B cell (primary cell): ENCODE results near the gene ULK4. TPM values are rescaled to one million over a fixed set of nuclear protein-coding genes. Genes with fewer than 3 reads are reported as not detected.

Source experiments
- ATAC-seq: fragments of 200-7000 bp; cut with Tn5 transposase; one replicate; pipeline ENCODE4 v1.10.0; 2021; ENCODE audit warnings: low read depth, mild to moderate bottlenecking, moderate number of reproducible peaks, moderate library complexity
- CTCF ChIA-PET: fragments of 350-600 bp; sonication (Branson Sonifier 250); formaldehyde crosslinking; loops from one replicate; lab custom pipeline; 2021; ENCODE audit warnings: antibody characterized with exemption, inconsistent platforms; lab: Charles Lee
- POLR2A ChIA-PET: fragments of 350-600 bp; sonication (Branson Sonifier 250); formaldehyde crosslinking; loops from one replicate; lab custom pipeline; 2021; ENCODE audit warnings: antibody characterized with exemption; lab: Charles Lee
- DNase-seq: peaks from one replicate; pipeline ENCODE4 v3.0.0; 2013
- H2AFZ ChIP-seq: 2 replicates; pipeline ENCODE4 v1.6.1; 2012; ENCODE audit warnings: mild to moderate bottlenecking, low read depth, low read length; ENCODE audit not compliant: insufficient read depth, poor library complexity, severe bottlenecking
- H3K27ac ChIP-seq, 2 donors: 1 replicate in 1 of 2; 2 replicates in 1 of 2; pipeline ENCODE4 v1.5.1; 2012 to 2013; ENCODE audit warnings: low read length in 2 of 2, mild to moderate bottlenecking in 2 of 2, moderate library complexity in 1 of 2
- H3K27me3 ChIP-seq, 4 experiments: fragments of 200-600 bp in 1 of 4; sonication (generic) in 1 of 4; replicated peaks in 1 of 4; 1 replicate in 2 of 4; 2 replicates in 2 of 4; pipeline versions ENCODE4 v1.6.1 to v1.7.0; 2013 to 2016; ENCODE audit warnings: low read length in 3 of 4, mild to moderate bottlenecking in 2 of 4, mixed read lengths in 1 of 4, moderate library complexity in 1 of 4; ENCODE audit not compliant: insufficient read depth in 4 of 4, control insufficient read depth in 3 of 4; ENCODE audit errors: control extremely low read depth in 1 of 4
- H3K36me3 ChIP-seq, 2 experiments: replicated peaks in 1 of 2; 1 replicate in 1 of 2; 2 replicates in 1 of 2; pipeline versions ENCODE4 v1.6.1 to v1.7.1; 2013; ENCODE audit warnings: low read length in 1 of 2; ENCODE audit not compliant: insufficient read depth in 2 of 2, control insufficient read depth in 1 of 2; ENCODE audit errors: control extremely low read depth in 1 of 2, extremely low read depth in 1 of 2
- H3K4me1 ChIP-seq, 2 donors: fragments of 200-600 bp in 1 of 2; sonication (generic) in 1 of 2; 1 replicate in 1 of 2; 2 replicates in 1 of 2; pipeline versions ENCODE4 v1.5.1 to v1.6.1; 2013 to 2017; ENCODE audit warnings: low read length in 2 of 2; ENCODE audit not compliant: control insufficient read depth in 2 of 2, insufficient read depth in 2 of 2
- H3K4me2 ChIP-seq: replicated peaks from 2 replicates; pipeline ENCODE3; 2012; ENCODE audit warnings: mild to moderate bottlenecking, low read depth, low read length; ENCODE audit not compliant: poor library complexity, severe bottlenecking
- H3K4me3 ChIP-seq, 5 experiments: fragments of 200-600 bp in 1 of 5; sonication (generic) in 1 of 5; 1 replicate in 3 of 5; 2 replicates in 2 of 5; pipeline versions ENCODE4 v1.5.1 to v1.7.0; 2011 to 2016; ENCODE audit warnings: low read length in 4 of 5, mild to moderate bottlenecking in 4 of 5, low read depth in 2 of 5, control low read depth in 1 of 5, moderate library complexity in 1 of 5; ENCODE audit not compliant: insufficient read depth in 1 of 5; ENCODE audit errors: control extremely low read depth in 1 of 5, extremely low read depth in 1 of 5
- H3K79me2 ChIP-seq: fragments of 200-600 bp; sonication (generic); one replicate; pipeline ENCODE4 v1.6.0; 2016; ENCODE audit warnings: low read length; ENCODE audit not compliant: control insufficient read depth, insufficient read depth
- H3K9ac ChIP-seq: fragments of 200-600 bp; sonication (generic); 2 replicates; pipeline ENCODE4 v1.6.1; 2017; ENCODE audit warnings: mild to moderate bottlenecking, low read length, moderate library complexity
- H3K9me3 ChIP-seq, 3 donors: one replicate each; pipeline versions ENCODE4 v1.6.1 to v1.7.1; 2013; ENCODE audit warnings: low read length in 2 of 3; ENCODE audit not compliant: control insufficient read depth in 2 of 3, insufficient read depth in 1 of 3; ENCODE audit errors: control extremely low read depth in 1 of 3
- H4K20me1 ChIP-seq: 2 replicates; pipeline ENCODE4 v1.6.0; 2012; ENCODE audit warnings: mild to moderate bottlenecking, low read length; ENCODE audit not compliant: insufficient read depth, control insufficient read depth, poor library complexity, severe bottlenecking
- H3K27ac Mint-ChIP-seq: one replicate; pipeline ENCODE4 v1.8.0; 2021; ENCODE audit warnings: mixed read lengths
- H3K27me3 Mint-ChIP-seq: one replicate; pipeline ENCODE4 v1.8.0; 2021; ENCODE audit warnings: mixed read lengths
- H3K4me1 Mint-ChIP-seq: one replicate; pipeline ENCODE4 v1.8.0; 2021; ENCODE audit warnings: mixed read lengths
- H3K4me3 Mint-ChIP-seq: one replicate; pipeline ENCODE4 v1.8.0; 2021; ENCODE audit warnings: mixed read lengths
- H3K9me3 Mint-ChIP-seq: one replicate; pipeline ENCODE4 v1.8.0; 2022; ENCODE audit warnings: mixed read lengths; ENCODE audit not compliant: insufficient read depth
- CTCF ChIP-seq: fragments of 200-600 bp; IDR thresholded peaks from one replicate; pipeline ENCODE4 v1.8.0; 2022; ENCODE audit warnings: antibody characterized with exemption, mild to moderate bottlenecking
- EZH2 ChIP-seq: IDR thresholded peaks from 2 replicates; pipeline ENCODE4 v1.6.1; 2012; ENCODE audit warnings: borderline replicate concordance, low read depth, mild to moderate bottlenecking, moderate library complexity, low read length; ENCODE audit not compliant: insufficient read depth, poor library complexity, severe bottlenecking
- WGBS: methylation state at CpG from one replicate; pipeline ENCODE4 v1.1.5; 2013; ENCODE audit warnings: missing lambda C conversion rate; ENCODE audit not compliant: insufficient coverage; 5-methylcytosine and 5-hydroxymethylcytosine counted together
- intact Hi-C: fragments of 100-400 bp; cut with micrococcal nuclease; formaldehyde crosslinking; loops from one replicate; pipeline ENCODE4 v1.10.0; 2022
- polyA plus RNA-seq: library from polyadenylated mRNA; depleted of rRNA; stranded (reverse); fragments of >200 nt; gene quantifications from 2 replicates; pipeline ENCODE4 v1.2.3, GENCODE V29; 2012
- total RNA-seq, 2 donors: library from RNA; stranded (reverse); fragments of 120-200 nt in 1 of 2; gene quantifications; 1 replicate in 1 of 2; 2 replicates in 1 of 2; pipeline versions ENCODE4 v1.2.3 to v1.2.4, GENCODE V29; 2013 to 2022

The ULK4 gene
- total and polyA plus RNA-seq, 2 donors (not counting 1 experiment from before 2014, with no cell fraction given) = 5.2 to 33.7 TPM

DNA sequence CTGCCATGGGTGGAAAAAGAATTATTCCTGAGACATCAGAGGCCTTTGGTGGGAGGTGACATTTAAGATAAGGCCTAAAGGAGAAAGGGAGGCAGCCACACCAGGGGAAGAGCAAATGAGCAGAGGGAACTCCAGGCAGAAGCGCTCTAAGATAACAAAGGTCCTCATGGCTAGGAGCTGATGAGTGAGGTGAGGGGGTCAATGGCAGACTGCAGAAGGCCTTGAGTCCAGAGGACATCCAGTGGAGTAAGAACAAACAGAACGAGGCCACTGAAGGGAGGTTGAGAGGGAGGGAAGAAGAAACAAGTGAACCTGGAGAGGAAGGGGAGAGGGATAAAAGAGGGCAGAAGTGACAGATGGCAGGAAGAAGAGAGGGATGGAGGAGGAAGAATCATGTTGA lies 665.3 kb downstream of the ULK4 start:
- CTCF ChIA-PET = no interaction called here

DNA sequence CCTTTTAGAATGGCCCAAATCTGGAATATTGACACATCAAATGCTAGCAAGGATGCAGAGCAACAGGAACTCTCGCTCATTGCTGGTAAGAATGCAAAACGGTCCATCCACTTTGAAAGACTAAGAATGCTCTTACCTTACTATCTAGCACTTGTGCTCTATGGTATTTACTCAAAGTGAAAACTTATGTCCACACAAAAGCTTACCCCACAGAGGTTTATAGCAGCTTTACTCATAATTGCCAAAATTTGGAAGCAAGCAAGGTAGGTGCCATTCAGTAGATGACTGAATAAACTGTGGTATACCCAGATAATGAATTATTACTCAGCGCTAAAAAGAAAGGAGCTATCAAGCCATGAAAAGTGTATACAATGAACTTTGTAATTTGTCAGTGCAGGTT lies 666.2 kb downstream of the ULK4 start:
- DNase-seq (no peak), ATAC-seq (no peak)
- no peak overlapping the region for H3K4me3 Mint-ChIP-seq
- Histone ChIP-seq H4K20me1 (no peaks in the 10 kb centered on the region), H3K9me3 (no peaks in the 10 kb centered on the region), H3K4me3 (no peak overlapping the region), H3K36me3 (no peaks in the 10 kb centered on the region), H3K27me3 (no peaks in the 10 kb centered on the region), H3K4me2 (no peak overlapping the region), H3K79me2 (no peaks in the 10 kb centered on the region), H3K27ac (no peak overlapping the region), H2AFZ (no peak overlapping the region), H3K9ac (no peak overlapping the region), H3K4me1 (no peaks in the 10 kb centered on the region)
- no peak for TF ChIP-seq CTCF
- TF ChIP-seq EZH2 = no peak
- no peak overlapping the region for H3K27ac Mint-ChIP-seq
- intact Hi-C loops = no loop called here
- ChIA-PET POLR2A (no interaction called here), CTCF (no interaction called here)
- no peaks in the 10 kb centered on the region for H3K4me1 Mint-ChIP-seq
- 100% methylated on average over 2 of the region's 3 CpGs for WGBS
- H3K27me3 Mint-ChIP-seq = no peaks in the 10 kb centered on the region
- no peaks in the 10 kb centered on the region for H3K9me3 Mint-ChIP-seq

More for the DNA sequence above, 665.3 kb downstream of the ULK4 start:
- Histone ChIP-seq H3K4me1 (no peaks in the 10 kb centered on the region), H3K9me3 (no peaks in the 10 kb centered on the region), H3K36me3 (no peaks in the 10 kb centered on the region), H3K4me3 (no peak overlapping the region), H3K4me2 (no peak overlapping the region), H3K9ac (no peak overlapping the region), H3K27ac (no peak overlapping the region), H3K27me3 (no peaks in the 10 kb centered on the region), H2AFZ (no peak overlapping the region), H3K79me2 (no peaks in the 10 kb centered on the region), H4K20me1 (no peaks in the 10 kb centered on the region)
- POLR2A ChIA-PET = no interaction called here
- ATAC-seq (no peak), DNase-seq (no peak)
- WGBS = 91% methylated on average over 2 of the region's 2 CpGs
- no peak overlapping the region for H3K27ac Mint-ChIP-seq
- no peaks in the 10 kb centered on the region for H3K9me3 Mint-ChIP-seq
- no peaks in the 10 kb centered on the region for H3K4me1 Mint-ChIP-seq
- no peak for TF ChIP-seq EZH2
- no peak for TF ChIP-seq CTCF
- H3K4me3 Mint-ChIP-seq = no peak overlapping the region
- H3K27me3 Mint-ChIP-seq = no peaks in the 10 kb centered on the region
- intact Hi-C loops = no loop called here
